Measurements from ENCODE around the gene ZNF226. TPM values are rescaled to one million over a fixed set of nuclear protein-coding genes. Genes with fewer than 3 reads are reported as not detected.
"Not testable (repeated sequence)": the region's sequence is repeated elsewhere in the genome, so short reads cannot be mapped to it uniquely, and the experiment has no call there.

ZNF226 gene
- total RNA-seq, 4 donors from 2014 or later = 12.9 to 14.4 (median 13.2) TPM

DNA sequence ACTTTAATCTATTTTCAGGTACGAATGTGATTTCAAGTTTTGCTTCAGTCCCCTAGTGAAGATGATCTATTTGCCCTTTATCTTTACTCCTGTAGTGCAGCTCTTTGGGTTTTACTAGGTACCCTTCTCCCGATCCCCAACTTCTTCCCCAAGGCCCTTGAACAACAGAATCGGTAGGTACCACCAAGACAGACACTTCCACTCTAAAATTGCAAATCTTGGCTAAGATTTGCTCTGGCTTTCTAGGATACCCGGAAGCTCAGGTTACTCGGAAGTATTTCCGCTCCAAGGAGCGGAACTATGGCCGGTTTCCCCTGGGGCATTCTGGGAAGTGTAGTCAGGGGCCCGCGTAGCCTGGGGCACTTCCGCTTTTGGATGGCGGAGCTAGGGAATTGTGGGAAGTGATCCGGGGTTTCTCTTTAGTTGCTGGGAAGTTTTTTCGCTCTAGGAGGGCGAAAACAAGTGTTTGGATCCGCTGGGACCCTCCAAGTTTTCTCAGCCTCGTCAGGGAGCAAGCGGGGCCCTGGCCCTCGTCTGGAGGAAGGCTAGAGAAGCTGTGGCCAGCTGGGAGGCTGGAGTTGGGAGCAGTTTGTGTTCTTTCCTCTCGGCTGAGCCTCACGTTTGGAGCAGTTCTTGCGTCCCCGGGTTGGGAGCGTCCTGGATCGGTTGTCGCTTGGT is 42.4 kb downstream of the ZNF226 start:
- intact Hi-C loops (cut with DNase I) = no loop called here
- H3K4me3 ChIP-seq = peak overlapping the region; percentile 65 to 68 (median 67)

DNA sequence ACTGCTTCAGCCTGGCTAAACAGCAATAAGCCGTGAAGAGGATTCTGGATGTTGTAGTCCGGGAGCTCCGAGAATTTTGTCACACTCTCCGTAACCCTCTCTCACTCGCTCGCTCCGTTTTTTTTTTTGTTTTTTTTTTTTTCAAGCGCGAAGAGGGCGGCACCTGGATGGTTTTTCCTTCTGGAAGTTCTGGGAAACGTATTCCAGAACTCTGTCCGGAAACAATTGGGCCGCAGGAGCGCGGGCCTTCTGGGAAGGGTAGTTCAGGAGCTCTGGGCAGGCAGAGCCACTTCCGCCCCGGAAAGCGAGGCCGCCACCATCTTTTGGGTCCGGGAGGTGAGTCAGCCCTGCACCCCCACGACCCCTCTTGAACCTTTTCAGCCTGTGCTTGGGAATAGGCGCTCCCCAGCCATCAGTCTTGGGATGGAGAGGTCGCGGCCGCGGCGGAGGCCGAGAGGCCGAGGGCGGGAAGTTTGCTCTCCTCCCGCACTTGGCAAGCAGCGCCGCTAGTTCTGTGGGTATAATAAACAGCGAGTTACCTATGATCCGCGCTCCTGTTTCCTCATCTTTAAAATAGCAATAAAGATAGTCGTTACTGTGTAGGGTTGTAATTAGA is 47.5 kb downstream of the ZNF226 start, which contains the start of gene ZNF227:
TSS of gene ZNF227 (plus strand) at position 283 of the 616 bp plus-strand sequence. CDS start 5,261 bp downstream, outside the sequence.
- Histone ChIP-seq H3K36me3 (peaks cover 11 to 29% (median 20%) of the 10 kb centered on the region in 4 donors), H3K9me3 (peaks cover 0 to 3% (median under 1%) of the 10 kb centered on the region in 4 donors), H3K4me3 (peak within 1 kb of the TSS; percentile 67 to 82 (median 74)), H3K27ac (replicated peaks in 1 of 4) (peak within 1 kb of the TSS; percentile 85 to 88 (median 86)), H3K4me1 (peaks cover 14 to 27% (median 18%) of the 10 kb centered on the region in 4 donors), H3K27me3 (no peaks in the 10 kb centered on the region)
- intact Hi-C loops (cut with DNase I) = loop anchor here (5.0 kb wide), 2 partner anchors 45 to 90 kb away; partner anchors contain the start of gene ZNF226
- TF ChIP-seq, protein P1, sequence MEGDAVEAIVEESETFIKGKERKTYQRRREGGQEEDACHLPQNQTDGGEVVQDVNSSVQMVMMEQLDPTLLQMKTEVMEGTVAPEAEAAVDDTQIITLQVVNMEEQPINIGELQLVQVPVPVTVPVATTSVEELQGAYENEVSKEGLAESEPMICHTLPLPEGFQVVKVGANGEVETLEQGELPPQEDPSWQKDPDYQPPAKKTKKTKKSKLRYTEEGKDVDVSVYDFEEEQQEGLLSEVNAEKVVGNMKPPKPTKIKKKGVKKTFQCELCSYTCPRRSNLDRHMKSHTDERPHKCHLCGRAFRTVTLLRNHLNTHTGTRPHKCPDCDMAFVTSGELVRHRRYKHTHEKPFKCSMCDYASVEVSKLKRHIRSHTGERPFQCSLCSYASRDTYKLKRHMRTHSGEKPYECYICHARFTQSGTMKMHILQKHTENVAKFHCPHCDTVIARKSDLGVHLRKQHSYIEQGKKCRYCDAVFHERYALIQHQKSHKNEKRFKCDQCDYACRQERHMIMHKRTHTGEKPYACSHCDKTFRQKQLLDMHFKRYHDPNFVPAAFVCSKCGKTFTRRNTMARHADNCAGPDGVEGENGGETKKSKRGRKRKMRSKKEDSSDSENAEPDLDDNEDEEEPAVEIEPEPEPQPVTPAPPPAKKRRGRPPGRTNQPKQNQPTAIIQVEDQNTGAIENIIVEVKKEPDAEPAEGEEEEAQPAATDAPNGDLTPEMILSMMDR (IDR thresholded peaks at IDR 0.05) = no peak
- TF ChIP-seq POLR2A (IDR thresholded peaks at IDR 0.05; ENCODE audit: low read depth) (no peak), EP300 (IDR thresholded peaks at IDR 0.05) (peak; percentile 31), POLR2AphosphoS5 (IDR thresholded peaks at IDR 0.05) (peak; percentile 83 to 88)
- under 1% methylated on average over 24 of the region's 37 CpGs for WGBS
- DNase-seq (ENCODE audit: extremely low spot score) = peak; percentile 96

More for the DNA sequence above, 42.4 kb downstream of the ZNF226 start:
- no peaks in the 10 kb centered on the region for H3K27me3 ChIP-seq
- peak overlapping the region; percentile 83 to 92 (median 84) for H3K27ac ChIP-seq (replicated peaks in 1 of 4)
- 6% methylated on average over 19 of the region's 26 CpGs for WGBS
- no peaks in the 10 kb centered on the region for H3K36me3 ChIP-seq
- TF ChIP-seq, protein P1 (IDR thresholded peaks at IDR 0.05) = no peak
- TF ChIP-seq POLR2A (IDR thresholded peaks at IDR 0.05; ENCODE audit: low read depth) (no peak), EP300 (IDR thresholded peaks at IDR 0.05) (no peak), POLR2AphosphoS5 (IDR thresholded peaks at IDR 0.05) (peak; percentile 53 to 90)
- peak; percentile 96 for DNase-seq (ENCODE audit: extremely low spot score)
- H3K4me1 ChIP-seq = peaks cover 6 to 12% (median 7%) of the 10 kb centered on the region in 4 donors
- H3K9me3 ChIP-seq = peaks cover 0 to 10% (median 4%) of the 10 kb centered on the region in 4 donors

DNA sequence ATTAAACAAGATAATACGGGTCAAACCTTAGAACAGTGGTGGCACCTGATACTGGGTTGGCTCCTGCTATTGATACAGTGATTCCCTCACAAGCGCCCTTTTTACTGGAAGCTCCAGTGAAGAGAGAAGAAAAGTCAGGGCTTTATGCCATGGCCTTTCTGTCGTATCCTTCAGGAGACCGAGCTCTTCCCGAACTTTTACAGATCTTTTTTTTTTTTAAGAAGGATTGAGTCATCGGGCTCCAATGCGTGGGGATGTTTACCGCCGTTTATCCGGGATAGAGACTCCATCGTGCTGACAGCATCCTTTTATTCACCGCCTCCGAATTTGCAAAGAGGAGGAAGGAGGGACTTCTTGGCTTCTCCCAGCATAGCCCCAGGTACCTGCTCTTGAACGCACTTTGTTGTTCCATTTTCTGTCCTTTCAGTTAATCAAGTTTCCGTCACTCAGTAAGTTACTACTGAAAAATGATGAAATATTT is 48.0 kb downstream of the ZNF226 start:
- peak overlapping the region; percentile 67 to 82 (median 74) for H3K4me3 ChIP-seq
- peak overlapping the region; percentile 85 to 88 (median 86) for H3K27ac ChIP-seq (replicated peaks in 1 of 4)
- peaks cover 0 to 5% (median 1%) of the 10 kb centered on the region in 4 donors for H3K9me3 ChIP-seq
- WGBS = 3% methylated on average over 15 of the region's 15 CpGs
- peaks cover 13 to 34% (median 25%) of the 10 kb centered on the region in 4 donors for H3K36me3 ChIP-seq
- DNase-seq (ENCODE audit: extremely low spot score) = no peak
- intact Hi-C loops (cut with DNase I) = loop anchor here (5.0 kb wide), 2 partner anchors 46 to 89 kb away; partner anchors contain the start of gene ZNF226
- TF ChIP-seq POLR2A (IDR thresholded peaks at IDR 0.05; ENCODE audit: low read depth) = no peak
- no peak for TF ChIP-seq EP300 (IDR thresholded peaks at IDR 0.05)
- TF ChIP-seq POLR2AphosphoS5 (IDR thresholded peaks at IDR 0.05) = no peak
- TF ChIP-seq, protein P1 (IDR thresholded peaks at IDR 0.05) = no peak
- no peaks in the 10 kb centered on the region for H3K27me3 ChIP-seq
- peaks cover 11 to 22% (median 16%) of the 10 kb centered on the region in 4 donors for H3K4me1 ChIP-seq

DNA sequence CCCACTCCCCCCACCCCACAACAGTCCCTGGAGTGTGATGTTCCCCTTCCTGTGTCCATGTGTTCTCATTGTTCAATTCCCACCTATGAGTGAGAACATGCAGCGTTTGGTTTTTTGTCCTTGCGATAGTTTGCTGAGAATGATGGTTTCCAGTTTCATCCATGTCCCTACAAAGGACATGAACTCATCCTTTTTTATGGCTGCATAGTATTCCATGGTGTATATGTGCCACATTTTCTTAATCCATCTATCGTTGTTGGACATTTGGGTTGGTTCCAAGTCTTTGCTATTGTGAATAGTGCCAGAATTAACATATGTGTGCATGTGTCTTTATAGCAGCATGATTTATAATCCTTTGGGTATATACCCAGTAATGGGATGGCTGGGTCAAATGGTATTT is 55.0 kb downstream of the ZNF226 start:
- DNase-seq (ENCODE audit: extremely low spot score); H3K4me3 ChIP-seq; H3K27ac ChIP-seq (replicated peaks in 1 of 4); intact Hi-C loops (cut with DNase I); H3K4me1 ChIP-seq; H3K27me3 ChIP-seq: not testable (repeated sequence)
- H3K36me3 ChIP-seq = peaks cover 24 to 49% (median 41%) of the 10 kb centered on the region in 4 donors
- peaks cover 0 to 18% (median 4%) of the 10 kb centered on the region in 4 donors for H3K9me3 ChIP-seq
- WGBS = 98% methylated on average over 3 of the region's 3 CpGs

DNA sequence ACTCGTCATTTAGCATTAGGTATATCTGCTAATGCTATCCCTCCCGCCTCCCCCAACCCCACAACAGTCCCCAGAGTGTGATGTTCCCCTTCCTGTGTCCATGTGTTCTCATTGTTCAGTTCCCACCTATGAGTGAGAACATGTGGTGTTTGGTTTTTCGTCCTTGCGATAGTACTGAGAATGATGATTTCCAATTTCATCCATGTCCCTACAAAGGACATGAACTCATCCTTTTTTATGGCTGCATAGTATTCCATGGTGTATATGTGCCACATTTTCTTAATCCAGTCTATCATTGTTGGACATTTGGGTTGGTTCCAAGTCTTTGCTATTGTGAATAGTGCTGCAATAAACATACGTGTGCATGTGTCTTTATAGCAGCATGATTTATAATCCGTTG is 55.9 kb downstream of the ZNF226 start:
- H3K36me3 ChIP-seq = peaks cover 25 to 44% (median 39%) of the 10 kb centered on the region in 4 donors

DNA sequence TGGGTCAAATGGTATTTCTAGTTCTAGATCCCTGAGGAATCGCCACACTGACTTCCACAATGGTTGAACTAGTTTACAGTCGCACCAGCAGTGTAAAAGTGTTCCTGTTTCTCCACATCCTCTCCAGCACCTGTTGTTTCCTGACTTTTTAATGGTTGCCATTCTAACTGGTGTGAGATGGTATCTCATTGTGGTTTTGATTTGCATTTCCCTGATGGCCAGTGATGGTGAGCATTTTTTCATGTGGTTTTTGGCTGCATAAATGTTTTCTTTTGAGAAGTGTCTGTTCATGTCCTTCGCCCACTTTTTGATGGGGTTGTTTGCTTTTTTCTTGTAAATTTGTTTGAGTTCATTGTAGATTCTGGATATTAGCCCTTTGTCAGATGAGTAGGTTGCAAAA is 56.4 kb downstream of the ZNF226 start:
- 100% methylated on average over 1 of the region's 3 CpGs for WGBS
- intact Hi-C loops (cut with DNase I); DNase-seq (ENCODE audit: extremely low spot score); H3K27me3 ChIP-seq; H3K4me1 ChIP-seq; H3K4me3 ChIP-seq; H3K27ac ChIP-seq (replicated peaks in 1 of 4): not testable (repeated sequence)
- peaks cover 0 to 25% (median 13%) of the 10 kb centered on the region in 4 donors for H3K9me3 ChIP-seq
- peaks cover 31 to 46% (median 42%) of the 10 kb centered on the region in 4 donors for H3K36me3 ChIP-seq

More for the DNA sequence above, 55.9 kb downstream of the ZNF226 start:
- peaks cover 0 to 20% (median 8%) of the 10 kb centered on the region in 4 donors for H3K9me3 ChIP-seq
- H3K27ac ChIP-seq (replicated peaks in 1 of 4); H3K27me3 ChIP-seq; H3K4me3 ChIP-seq; intact Hi-C loops (cut with DNase I); H3K4me1 ChIP-seq; DNase-seq (ENCODE audit: extremely low spot score): not testable (repeated sequence)
- 98% methylated on average over 6 of the region's 6 CpGs for WGBS
